ENCODE measurements around the gene HSD17B13. TPM values are rescaled to one million over a fixed set of nuclear protein-coding genes. Genes with fewer than 3 reads are reported as not detected.

HSD17B13 gene, protein sequence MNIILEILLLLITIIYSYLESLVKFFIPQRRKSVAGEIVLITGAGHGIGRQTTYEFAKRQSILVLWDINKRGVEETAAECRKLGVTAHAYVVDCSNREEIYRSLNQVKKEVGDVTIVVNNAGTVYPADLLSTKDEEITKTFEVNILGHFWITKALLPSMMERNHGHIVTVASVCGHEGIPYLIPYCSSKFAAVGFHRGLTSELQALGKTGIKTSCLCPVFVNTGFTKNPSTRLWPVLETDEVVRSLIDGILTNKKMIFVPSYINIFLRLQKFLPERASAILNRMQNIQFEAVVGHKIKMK
- total RNA-seq (2014; rRNA removed; shearing (Covaris generic)): 0.10 TPM in 1 of 2 replicates, not detected in the other

DNA sequence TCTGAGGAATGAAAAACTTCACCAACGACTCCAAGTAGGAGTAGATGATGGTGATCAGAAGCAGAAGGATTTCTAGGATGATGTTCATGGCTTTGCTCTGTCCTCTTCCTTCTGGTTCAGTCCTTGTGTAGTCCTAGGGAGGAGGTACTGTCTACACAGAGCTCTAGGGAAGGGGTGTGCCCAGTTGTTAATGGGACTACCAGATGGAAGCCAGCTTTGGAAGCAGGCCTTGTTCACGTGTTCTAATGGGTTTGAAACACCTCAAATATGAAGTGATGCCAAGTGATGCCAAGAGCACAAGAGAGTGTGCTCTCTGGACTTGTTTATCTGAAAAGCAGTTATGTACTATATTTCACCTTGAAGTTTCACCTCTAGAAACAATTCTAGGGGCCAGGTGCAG, at the start of gene HSD17B13:
TSS of gene HSD17B13 (minus strand) at position 129 of the 400 bp plus-strand sequence. CDS start at position 88, 41 bp downstream.
- DNase-seq (ENCODE audit: low spot score): no peak

DNA sequence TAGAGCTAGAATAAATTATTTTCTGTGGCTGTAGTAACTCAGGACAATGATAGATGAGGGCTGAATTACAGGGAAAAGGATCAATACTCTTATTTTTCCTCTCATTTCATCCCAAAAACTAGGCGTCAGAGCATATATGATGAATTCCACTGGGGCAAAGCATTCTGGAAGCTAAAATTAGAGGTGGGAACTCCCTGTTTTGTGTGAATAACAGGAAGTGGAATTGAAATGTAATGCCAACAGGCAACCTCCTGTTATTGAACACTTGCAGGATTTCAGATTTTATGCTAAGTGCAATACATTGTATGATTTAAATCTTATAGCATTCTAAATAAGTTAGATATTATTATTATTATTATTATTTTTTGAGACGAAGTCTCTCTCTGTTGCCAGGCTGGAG, 47.4 kb upstream of the HSD17B13 start:
- DNase-seq (ENCODE audit: low spot score): no peak

DNA sequence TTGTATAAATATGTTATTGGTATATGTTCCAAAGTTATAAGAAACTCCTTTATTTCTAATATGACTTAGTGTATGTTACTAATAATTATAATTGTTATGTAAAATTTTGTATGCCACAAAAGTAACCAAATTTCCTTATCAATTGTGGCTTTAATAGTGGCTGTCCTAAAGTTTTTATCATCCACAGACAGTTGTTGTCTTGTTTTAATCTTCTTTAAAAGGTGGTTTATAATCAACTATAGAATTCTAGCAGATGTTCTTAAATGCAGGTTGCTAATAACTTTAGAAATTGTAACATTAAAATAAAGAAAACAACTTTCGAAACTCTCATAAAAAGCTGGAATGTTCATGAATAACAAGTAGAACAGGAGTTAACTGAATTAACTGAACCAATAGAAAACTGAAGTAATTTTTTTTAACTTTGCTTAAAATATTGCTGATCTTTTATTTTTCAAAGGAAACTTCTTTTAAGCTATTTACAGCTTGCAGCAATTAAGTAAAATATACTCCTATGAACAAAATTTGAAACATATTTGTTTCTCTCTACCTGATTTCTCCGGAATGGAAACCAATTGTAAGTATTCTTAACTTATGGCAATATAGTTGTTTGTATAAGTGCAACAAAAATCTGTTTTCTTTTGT, 44.0 kb upstream of the HSD17B13 start:
- DNase-seq (ENCODE audit: low spot score): no peak

DNA sequence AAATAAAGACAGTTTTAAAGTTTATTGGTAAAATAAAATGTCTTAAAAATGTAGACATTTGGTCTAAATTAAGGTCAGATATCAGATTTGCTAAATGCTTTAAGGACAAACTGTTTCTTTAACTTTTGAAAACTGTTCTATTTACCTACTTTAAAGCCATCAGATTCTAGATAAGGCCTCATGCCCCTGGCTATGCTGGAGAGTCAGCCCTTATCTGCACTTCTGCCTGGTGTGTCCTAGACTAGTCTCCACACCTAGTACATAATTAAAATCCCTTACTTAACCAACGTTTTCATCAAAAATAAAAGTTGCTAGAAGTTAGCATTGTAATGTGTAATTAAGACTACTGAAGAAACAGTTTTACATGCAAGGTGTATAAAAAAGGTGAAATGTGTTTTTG, 42.7 kb upstream of the HSD17B13 start:
- no peak for DNase-seq (ENCODE audit: low spot score)

DNA sequence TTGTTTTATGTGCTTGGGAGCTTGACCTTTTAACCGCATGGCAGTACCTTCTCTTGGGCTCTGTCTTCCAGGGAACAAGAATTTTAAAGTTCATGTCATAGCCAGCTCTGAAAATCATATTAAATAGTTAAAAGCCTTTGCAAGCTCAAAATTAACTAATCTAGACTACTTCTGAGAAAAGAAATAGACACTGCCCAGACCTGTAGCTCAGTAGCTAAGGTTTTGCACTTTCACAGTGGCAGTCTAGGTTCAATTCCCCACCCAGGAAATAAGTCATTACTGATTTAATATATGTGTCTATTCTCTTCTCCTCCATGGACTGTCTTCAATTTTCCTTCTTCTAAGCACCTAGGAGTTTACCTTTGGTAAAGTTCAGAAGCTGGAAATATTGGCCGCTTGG, 40.9 kb upstream of the HSD17B13 start:
- no peak for DNase-seq (ENCODE audit: low spot score)

DNA sequence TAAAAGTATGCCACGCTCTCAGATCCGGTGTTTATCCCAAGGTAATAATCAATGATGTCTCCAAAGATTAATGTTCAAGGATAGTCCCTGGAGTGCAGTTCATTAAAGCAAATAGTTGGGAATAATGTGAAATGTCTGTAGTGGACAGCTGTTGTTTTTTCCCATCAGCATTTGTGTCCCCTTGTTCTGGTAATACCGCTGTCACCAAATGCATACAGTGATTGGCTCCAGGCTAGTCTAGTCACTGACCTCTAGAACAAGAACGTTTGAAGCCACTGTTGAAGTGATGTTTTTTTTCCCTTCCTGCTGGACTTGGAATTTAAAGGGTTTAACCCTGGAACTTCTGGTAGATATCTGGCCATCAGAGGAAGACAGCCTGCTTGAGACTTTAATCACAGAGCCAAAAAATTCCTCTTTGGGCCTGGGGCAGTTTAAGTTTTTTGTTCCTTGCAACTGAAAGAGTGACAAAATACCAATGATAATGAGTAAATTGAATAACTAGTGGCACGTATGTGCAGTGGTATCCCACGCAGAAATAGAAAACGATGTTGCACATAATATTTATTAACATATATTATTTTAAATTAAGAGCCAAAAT, 37.8 kb upstream of the HSD17B13 start:
- DNase-seq (ENCODE audit: low spot score): no peak

DNA sequence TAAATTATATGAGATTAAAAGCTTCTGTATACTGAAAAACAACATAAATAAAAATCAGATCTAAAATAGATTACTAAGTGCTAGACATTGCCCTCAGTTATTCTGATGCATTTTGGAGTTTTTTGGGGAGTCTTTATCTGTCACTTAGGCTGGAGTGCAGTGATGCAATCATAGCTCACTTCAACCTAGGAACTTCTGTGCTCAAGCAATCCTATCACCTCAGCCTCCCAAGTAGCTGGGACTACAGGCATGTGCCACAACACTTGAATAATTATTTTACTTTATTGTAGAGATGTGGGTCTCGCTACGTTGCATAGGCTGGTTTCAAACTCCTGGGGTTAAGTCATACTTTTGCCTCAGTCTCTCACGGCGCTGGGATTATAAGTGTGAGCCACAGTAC, 36.6 kb upstream of the HSD17B13 start:
- no peak for DNase-seq (ENCODE audit: low spot score)

- no peak for DNase-seq (ENCODE audit: low spot score)
These were observed 34.3 kb upstream of the HSD17B13 start for GRCh38 chr4:87356832-87357526.

DNA sequence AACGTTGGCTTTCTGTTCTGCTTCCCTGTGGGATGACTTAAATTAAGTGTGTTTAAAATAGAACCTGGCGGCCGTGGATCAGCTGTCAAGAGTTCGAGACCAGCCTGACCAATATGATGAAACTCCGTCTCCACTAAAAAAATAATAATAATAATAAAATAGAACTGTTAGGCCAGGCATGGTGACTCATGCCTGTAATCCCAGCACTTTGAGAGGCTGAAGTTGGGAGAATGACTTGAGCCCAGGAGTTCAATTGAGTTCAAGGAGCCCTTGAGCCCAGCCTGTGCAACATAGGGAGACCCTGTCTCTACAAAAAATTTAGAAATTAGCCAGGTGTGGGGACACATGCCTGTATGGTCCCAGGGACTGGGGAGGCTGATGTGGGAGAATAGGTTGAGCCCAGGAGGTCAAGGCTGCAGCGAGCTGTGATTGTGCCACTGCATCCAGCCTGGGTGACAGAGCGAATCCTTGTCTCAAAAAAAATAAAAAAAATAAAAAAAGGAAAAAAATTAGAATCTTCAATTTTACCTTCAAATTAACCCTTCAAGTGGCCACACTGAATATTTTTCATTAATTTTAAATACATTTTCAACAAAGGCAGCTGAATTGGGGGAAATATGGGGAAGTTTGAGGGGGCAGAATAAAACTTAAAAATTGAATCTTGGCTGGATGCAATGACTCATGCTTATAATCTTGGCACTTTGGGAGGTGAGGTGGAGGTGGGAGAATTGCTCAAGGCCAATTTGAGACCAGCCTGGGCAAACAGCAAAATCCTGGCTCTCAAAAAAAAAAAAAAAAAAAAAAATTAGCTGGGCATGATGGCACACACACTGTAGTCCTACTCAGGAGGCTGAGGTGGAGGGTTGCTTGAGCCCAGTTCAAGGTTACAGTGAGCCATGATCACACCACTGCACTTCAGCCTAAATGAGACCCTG, 31.8 kb upstream of the HSD17B13 start:
- DNase-seq (ENCODE audit: low spot score): no peak

DNA sequence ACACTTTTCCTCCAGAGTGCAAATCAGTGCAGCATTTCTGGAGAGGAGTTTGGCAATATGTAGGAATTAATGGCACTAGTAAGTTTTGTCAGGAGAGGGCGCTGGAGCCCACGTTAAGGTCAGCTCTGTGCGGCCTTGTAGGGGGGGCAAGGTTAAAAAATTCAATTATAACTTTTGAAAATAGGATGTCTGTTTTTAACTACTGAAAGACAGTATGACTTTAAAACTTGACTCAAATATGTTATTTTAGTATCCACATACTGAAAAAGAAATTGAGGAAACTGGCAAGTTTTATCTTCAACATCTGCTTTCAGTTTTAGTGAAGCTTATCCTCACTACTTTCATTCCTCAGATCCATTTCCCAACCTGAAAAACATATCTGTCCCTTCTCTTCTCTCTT, 30.9 kb upstream of the HSD17B13 start:
- DNase-seq (ENCODE audit: low spot score): no peak

- DNase-seq (ENCODE audit: low spot score): no peak
These were observed 22.5 kb upstream of the HSD17B13 start for GRCh38 chr4:87345139-87345538.

- no peak for DNase-seq (ENCODE audit: low spot score)
These were observed 20.2 kb upstream of the HSD17B13 start for GRCh38 chr4:87342872-87343271.

DNA sequence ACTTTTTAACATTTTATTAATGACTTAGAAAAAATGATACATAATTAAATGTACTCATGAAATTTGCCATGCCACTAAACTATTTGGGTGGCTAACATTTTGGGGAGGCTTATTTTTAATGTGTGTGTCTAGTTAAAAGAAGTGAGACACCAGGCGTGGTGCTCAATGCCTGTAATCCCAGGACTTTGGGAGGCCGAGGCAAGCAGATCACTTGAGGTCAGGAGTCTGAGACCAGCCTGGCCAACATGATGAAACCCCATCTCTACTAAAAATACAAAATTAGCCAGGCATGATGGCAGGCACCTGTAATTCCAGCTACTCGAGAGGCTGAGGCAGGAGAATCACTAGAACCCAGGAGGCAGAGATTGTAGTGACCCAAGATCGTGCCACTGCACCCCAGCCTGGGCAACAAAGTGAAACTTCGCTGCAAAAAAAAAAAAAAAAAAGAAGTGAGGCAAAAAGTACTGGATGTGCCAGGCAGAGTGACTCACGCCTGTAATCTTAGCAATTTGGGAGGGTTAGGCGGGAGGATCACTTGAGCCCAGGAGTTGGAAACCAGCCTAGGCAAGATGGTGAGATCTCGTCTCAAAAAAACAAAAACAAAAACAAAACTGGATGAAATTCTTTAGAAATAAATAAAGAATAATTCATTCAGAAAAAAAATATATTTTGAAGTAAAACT, 19.4 kb upstream of the HSD17B13 start:
- DNase-seq (ENCODE audit: low spot score): peak; percentile 78

GRCh38 chr4:87339440-87339839, 16.8 kb upstream of the HSD17B13 start:
- DNase-seq (ENCODE audit: low spot score): no peak

GRCh38 chr4:87337361-87337760, 14.7 kb upstream of the HSD17B13 start:
- no peak for DNase-seq (ENCODE audit: low spot score)

GRCh38 chr4:87333267-87333666, 10.6 kb upstream of the HSD17B13 start:
- no peak for DNase-seq (ENCODE audit: low spot score)

DNA sequence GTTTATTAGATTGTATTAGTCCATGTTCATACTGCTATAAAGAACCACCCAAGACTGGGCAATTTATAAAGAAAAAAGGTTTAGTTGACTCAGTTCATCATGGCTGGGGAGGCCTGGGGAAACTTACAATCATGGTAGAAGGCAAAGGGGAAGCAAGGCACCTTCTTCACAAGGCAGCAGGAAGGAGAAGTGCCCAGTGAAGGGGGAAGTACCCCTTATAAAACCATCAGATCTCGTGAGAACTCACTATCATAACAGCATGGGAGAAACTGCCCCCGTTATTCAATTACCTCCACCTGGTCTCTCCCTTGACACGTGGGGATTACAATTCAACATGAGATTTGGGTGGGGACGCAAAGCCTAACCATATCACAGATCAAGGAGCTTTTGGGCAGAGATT, 8.1 kb upstream of the HSD17B13 start:
- no peak for DNase-seq (ENCODE audit: low spot score)

GRCh38 chr4:87327136-87327535, 4.5 kb upstream of the HSD17B13 start:
- DNase-seq (ENCODE audit: low spot score): no peak

- DNase-seq (ENCODE audit: low spot score): no peak
These were observed 3.8 kb upstream of the HSD17B13 start for GRCh38 chr4:87326460-87326859.

GRCh38 chr4:87321888-87322287, 794 bp downstream of the HSD17B13 start:
- DNase-seq (ENCODE audit: low spot score): no peak

DNA sequence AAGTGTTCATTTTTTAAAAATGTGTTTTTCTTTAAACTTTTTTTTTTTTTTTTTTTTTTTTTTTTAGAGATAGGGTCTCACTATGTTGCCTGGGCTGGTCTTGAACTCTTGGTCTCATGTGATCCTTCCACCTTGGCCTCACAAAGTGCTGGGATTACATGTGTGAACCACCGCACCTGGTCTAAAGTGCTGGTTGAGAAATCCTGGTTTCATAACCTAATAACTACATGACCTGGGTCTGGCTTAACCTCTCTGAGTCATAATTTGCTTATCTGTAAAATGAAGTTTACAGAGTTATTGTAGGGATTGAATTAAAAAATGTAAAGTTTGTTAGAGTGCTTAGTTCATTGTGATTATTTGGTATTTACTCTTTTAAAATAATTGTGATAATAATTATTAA, 5.2 kb downstream of the HSD17B13 start:
- DNase-seq (ENCODE audit: low spot score): no peak
